H1 (cell line): ENCODE measurements around the gene ANKRD6. TPM values are rescaled to one million over a fixed set of nuclear protein-coding genes. Genes with fewer than 3 reads are reported as not detected.

ENCODE experiments used
- CTCF ChIA-PET: fragments of 300-600 bp; sonication (Branson Sonifier 250); formaldehyde crosslinking; loops from one replicate; lab custom pipeline; 2021; ENCODE audit not compliant: partially characterized antibody; lab: Charles Lee
- POLR2A ChIA-PET: fragments of 300-600 bp; sonication (Branson Sonifier 250); formaldehyde crosslinking; loops from one replicate; lab custom pipeline; 2021; ENCODE audit warnings: inconsistent platforms; ENCODE audit not compliant: partially characterized antibody; lab: Charles Lee
- DNase-seq, 2 experiments: peaks; one replicate each; pipeline versions ENCODE4 v3.0.0 to v3.0.0-alpha.2; 2010 to 2022; ENCODE audit warnings: low spot score in 2 of 2, low read depth in 1 of 2, mixed read lengths in 1 of 2
- FAIRE-seq: peaks from 2 replicates; lab custom pipeline; 2011; peaks lifted over from hg19 to GRCh38; lab: Jason Lieb, UNC
- H2AFZ ChIP-seq: 2 replicates; pipeline ENCODE4 v1.8.1; 2012; ENCODE audit warnings: low read length, inconsistent platforms
- H2AK5ac ChIP-seq: 2 replicates; pipeline ENCODE4 v1.6.1; 2013; ENCODE audit warnings: low read depth, low read length
- H2BK120ac ChIP-seq: replicated peaks from 2 replicates; pipeline ENCODE3; 2013; ENCODE audit warnings: low read depth, low read length, inconsistent platforms
- H2BK12ac ChIP-seq: 2 replicates; pipeline ENCODE4 v1.6.1; 2013; ENCODE audit warnings: low read depth, low read length
- H2BK15ac ChIP-seq: 2 replicates; pipeline ENCODE4 v1.6.1; 2013; ENCODE audit warnings: low read length
- H2BK20ac ChIP-seq: 2 replicates; pipeline ENCODE4 v1.6.1; 2013; ENCODE audit warnings: low read length
- H2BK5ac ChIP-seq: 2 replicates; pipeline ENCODE4 v1.6.1; 2013; ENCODE audit warnings: low read depth, low read length
- H3K14ac ChIP-seq: 2 replicates; pipeline ENCODE4 v1.6.1; 2013; ENCODE audit warnings: inconsistent platforms; ENCODE audit not compliant: insufficient read length
- H3K18ac ChIP-seq: 2 replicates; pipeline ENCODE4 v1.6.1; 2013; ENCODE audit warnings: low read length; ENCODE audit errors: extremely low read depth
- H3K23ac ChIP-seq: 2 replicates; pipeline ENCODE4 v1.6.1; 2013; ENCODE audit warnings: inconsistent platforms; ENCODE audit not compliant: insufficient read length
- H3K23me2 ChIP-seq: 2 replicates; pipeline ENCODE4 v1.6.1; 2013; ENCODE audit warnings: low read depth, low read length
- H3K27ac ChIP-seq: 2 replicates; pipeline ENCODE4 v1.6.1; 2011; ENCODE audit warnings: low read depth, low read length, inconsistent platforms
- H3K27me3 ChIP-seq, 4 experiments: replicated peaks in 1 of 4; 1 replicate in 1 of 4; 2 replicates in 3 of 4; pipeline versions ENCODE4 v1.6.1 to v1.8.1; 2011 to 2013; ENCODE audit warnings: low read length in 3 of 4, mild to moderate bottlenecking in 3 of 4, inconsistent platforms in 2 of 4, mixed read lengths in 2 of 4, moderate library complexity in 1 of 4; ENCODE audit not compliant: control insufficient read depth in 3 of 4, insufficient read depth in 3 of 4; ENCODE audit errors: extremely low read depth in 1 of 4
- H3K36me3 ChIP-seq, 4 experiments: 2 replicates each; pipeline versions ENCODE4 v1.6.1 to v1.8.1; 2011 to 2013; ENCODE audit warnings: mild to moderate bottlenecking in 4 of 4, low read length in 3 of 4, moderate library complexity in 2 of 4, control low read depth in 1 of 4, inconsistent platforms in 1 of 4; ENCODE audit not compliant: insufficient read depth in 4 of 4, control insufficient read depth in 2 of 4
- H3K4ac ChIP-seq: replicated peaks from 2 replicates; pipeline ENCODE3; 2013; ENCODE audit warnings: low read length, low read depth, mixed read lengths, inconsistent platforms; ENCODE audit not compliant: insufficient read length
- H3K4me1 ChIP-seq, 4 experiments: replicated peaks in 1 of 4; 1 replicate in 1 of 4; 2 replicates in 3 of 4; pipeline versions ENCODE4 v1.6.1 to v1.8.1; 2011 to 2013; ENCODE audit warnings: low read length in 3 of 4, inconsistent platforms in 2 of 4, mixed read lengths in 1 of 4; ENCODE audit not compliant: insufficient read depth in 4 of 4, control insufficient read depth in 3 of 4
- H3K4me2 ChIP-seq, 2 experiments: 2 replicates each; pipeline versions ENCODE4 v1.6.1 to v1.8.1; 2011 to 2013; ENCODE audit warnings: low read depth in 2 of 2, low read length in 2 of 2, control low read depth in 1 of 2, inconsistent platforms in 1 of 2, mild to moderate bottlenecking in 1 of 2; ENCODE audit not compliant: insufficient read depth in 1 of 2
- H3K4me3 ChIP-seq, 4 experiments: fragments of 200-600, 300-600 bp in 1 of 4; sonication (generic), shearing (Covaris generic), sonication (Bioruptor Twin) in 1 of 4; 2 replicates each; pipeline versions ENCODE4 v1.5.1 to v1.8.1; 2011 to 2016; ENCODE audit warnings: low read length in 4 of 4, low read depth in 3 of 4, control low read depth in 2 of 4, inconsistent platforms in 2 of 4, mild to moderate bottlenecking in 2 of 4, mixed read lengths in 1 of 4, moderate library complexity in 1 of 4; ENCODE audit not compliant: insufficient read depth in 2 of 4; ENCODE audit errors: extremely low read depth in 1 of 4
- H3K56ac ChIP-seq: replicated peaks from 2 replicates; pipeline ENCODE3; 2013; ENCODE audit warnings: low read depth, mild to moderate bottlenecking, mixed read lengths, low read length, inconsistent platforms; ENCODE audit not compliant: insufficient read length
- H3K79me1 ChIP-seq: 2 replicates; pipeline ENCODE4 v1.6.1; 2013; ENCODE audit warnings: low read depth, low read length, control low read depth
- H3K79me2 ChIP-seq, 2 experiments: 2 replicates each; pipeline versions ENCODE4 v1.6.1 to v1.8.1; 2012 to 2013; ENCODE audit warnings: low read length in 2 of 2, mild to moderate bottlenecking in 2 of 2, inconsistent platforms in 1 of 2; ENCODE audit not compliant: insufficient read depth in 2 of 2, control insufficient read depth in 1 of 2
- H3K9ac ChIP-seq, 4 experiments: replicated peaks in 1 of 4; 1 replicate in 1 of 4; 2 replicates in 3 of 4; pipeline versions ENCODE4 v1.6.1 to v1.8.1; 2011 to 2013; ENCODE audit warnings: low read depth in 3 of 4, low read length in 3 of 4, control low read depth in 2 of 4, mild to moderate bottlenecking in 2 of 4, moderate library complexity in 2 of 4, inconsistent platforms in 1 of 4; ENCODE audit errors: extremely low read depth in 1 of 4
- H3K9me3 ChIP-seq, 2 experiments: 2 replicates each; pipeline versions ENCODE4 v1.6.1 to v1.8.1; 2012 to 2013; ENCODE audit warnings: mild to moderate bottlenecking in 2 of 2, moderate library complexity in 2 of 2, control low read depth in 1 of 2, inconsistent platforms in 1 of 2, low read depth in 1 of 2, low read length in 1 of 2, mixed read lengths in 1 of 2; ENCODE audit not compliant: insufficient read depth in 2 of 2
- H4K20me1 ChIP-seq, 2 experiments: replicated peaks in 1 of 2; 2 replicates each; pipeline versions ENCODE3 to v1.8.1; 2011 to 2013; ENCODE audit warnings: inconsistent platforms in 2 of 2, low read length in 2 of 2, mild to moderate bottlenecking in 1 of 2; ENCODE audit not compliant: insufficient read depth in 2 of 2, control insufficient read depth in 1 of 2
- H4K5ac ChIP-seq: 2 replicates; pipeline ENCODE4 v1.6.1; 2013; ENCODE audit warnings: low read length, low read depth, mixed read lengths, inconsistent platforms; ENCODE audit not compliant: insufficient read length
- H4K8ac ChIP-seq: 2 replicates; pipeline ENCODE4 v1.8.0; 2013; ENCODE audit warnings: mild to moderate bottlenecking, moderate library complexity, low read length, inconsistent platforms; ENCODE audit not compliant: insufficient read depth; ENCODE audit errors: extremely low read depth
- H4K91ac ChIP-seq: replicated peaks from 2 replicates; pipeline ENCODE3; 2013; ENCODE audit warnings: low read length, mixed read lengths, inconsistent platforms; ENCODE audit not compliant: insufficient read length
- BACH1 ChIP-seq: IDR thresholded peaks from 2 replicates; pipeline ENCODE4 v1.6.1; 2012; ENCODE audit warnings: low read length, improper control_type of control experiment
- CBX8 ChIP-seq: fragments of 300-800, 300-1000 bp; sonication (generic); IDR thresholded peaks from 2 replicates; pipeline ENCODE4 v1.7.1; 2016; ENCODE audit warnings: low read depth, low read length, borderline replicate concordance
- CEBPB ChIP-seq: IDR thresholded peaks from 2 replicates; pipeline ENCODE4 v1.6.1; 2012; ENCODE audit warnings: low read depth, low read length
- CHD2 ChIP-seq: IDR thresholded peaks from 2 replicates; pipeline ENCODE4 v1.6.1; 2012; ENCODE audit warnings: low read length, improper control_type of control experiment
- JUND ChIP-seq: IDR thresholded peaks from 2 replicates; pipeline ENCODE4 v1.6.1; 2011; ENCODE audit warnings: mild to moderate bottlenecking, improper control_type of control experiment, low read length
- POLR2AphosphoS5 ChIP-seq: IDR thresholded peaks from 2 replicates; pipeline ENCODE4 v1.6.1; 2011; ENCODE audit warnings: low read depth, low read length
- RAD21 ChIP-seq, 2 experiments: IDR thresholded peaks in 1 of 2; conservative IDR thresholded peaks in 1 of 2; 2 replicates each; pipeline ENCODE4 v1.6.1; 2011; ENCODE audit warnings: low read depth in 2 of 2, low read length in 2 of 2, improper control_type of control experiment in 1 of 2, inconsistent platforms in 1 of 2, mild to moderate bottlenecking in 1 of 2, moderate library complexity in 1 of 2
- SAP30 ChIP-seq: fragments of 300-600 bp; sonication (generic); IDR thresholded peaks from 2 replicates; pipeline ENCODE4 v1.7.1; 2012; ENCODE audit warnings: low read length, moderate library complexity, mild to moderate bottlenecking, inconsistent platforms; ENCODE audit not compliant: insufficient read depth, insufficient replicate concordance
- SP1 ChIP-seq: IDR thresholded peaks from 2 replicates; pipeline ENCODE4 v1.6.1; 2011; ENCODE audit warnings: low read depth, low read length
- TAF7 ChIP-seq: optimal IDR thresholded peaks from 2 replicates; pipeline ENCODE3; 2011; ENCODE audit warnings: low read depth, mild to moderate bottlenecking, inconsistent platforms, low read length, moderate library complexity, borderline replicate concordance
- TBP ChIP-seq: IDR thresholded peaks from 2 replicates; pipeline ENCODE4 v1.6.1; 2011; ENCODE audit warnings: low read depth, low read length, improper control_type of control experiment
- ZNF274 ChIP-seq: IDR thresholded peaks from 2 replicates; pipeline ENCODE4 v1.7.0; 2012; ENCODE audit warnings: low read length, borderline replicate concordance; ENCODE audit errors: extremely low read depth
- WGBS, 2 experiments: shearing (Covaris generic) in 1 of 2; methylation state at CpG; one replicate each; pipeline versions ENCODE4 v1.1.6 to v1.1.7; 2013 to 2015; ENCODE audit warnings: low lambda C conversion rate in 2 of 2, mixed read lengths in 2 of 2, inconsistent platforms in 1 of 2, low coverage in 1 of 2, missing lambda C conversion rate in 1 of 2; ENCODE audit not compliant: insufficient replicate concordance in 2 of 2, insufficient coverage in 1 of 2, insufficient read length in 1 of 2; ENCODE audit errors: extremely low coverage in 1 of 2, missing lambda C conversion rate in 1 of 2; 5-methylcytosine and 5-hydroxymethylcytosine counted together
- polyA plus RNA-seq, 7 experiments: library from polyadenylated mRNA; depleted of rRNA in 3 of 7; stranded (reverse) in 5 of 7; unstranded in 2 of 7; fragments of >200 nt in 5 of 7; fragments of 200-250 nt in 2 of 7; gene quantifications; 1 replicate in 5 of 7; 2 replicates in 1 of 7; 4 replicates in 1 of 7; pipeline versions ENCODE4 v1.2.1 to v1.2.3, GENCODE V29; 2011 to 2013; ENCODE audit warnings: missing spikeins in 2 of 7, mixed read lengths in 2 of 7
- total RNA-seq: library from RNA; stranded (reverse); fragmentation: NEBNext Ultra II Directional; extraction: Animal tissue kit (Norgen Biotek cat#: 25700); gene quantifications from 2 replicates; pipeline ENCODE4 v1.2.1, GENCODE V29; 2021

Gene ANKRD6
- total and polyA plus RNA-seq, 2 of the 8 experiments (the other 6 are each of a cell fraction or from before 2014, with no cell fraction given): 5.9 to 12.8 TPM

- CTCF ChIA-PET: interaction anchor here (0.6 to 2.3 kb wide), 12 partner anchors 10 to 339 kb away, joined by 3 to 7 read pairs (median 4); partner anchors contain the start of gene ANKRD6
- TF ChIP-seq SAP30 (no peak), TAF7 (no peak), CHD2 (no peak), SP1 (no peak), POLR2AphosphoS5 (no peak), BACH1 (no peak), CEBPB (no peak), JUND (no peak), RAD21 (IDR thresholded peaks at IDR 0.05 in 1 of 2, conservative IDR thresholded peaks at IDR 0.05 in 1 of 2; ENCODE audit: low read depth in 2 of 2, low read length in 2 of 2) (no peak), TBP (no peak), CBX8 (no peak), ZNF274 (no peak)
- no peak overlapping the region for H3K14ac ChIP-seq
Measured at GRCh38 chr6:89582669-89583325, 149.8 kb downstream of the ANKRD6 start.

More at GRCh38 chr6:89582669-89583325, 149.8 kb downstream of the ANKRD6 start:
- Histone ChIP-seq H3K23me2 (no peaks in the 10 kb centered on the region), H2BK120ac (no peak overlapping the region), H4K20me1 (no peaks in the 10 kb centered on the region), H3K4me3 (no peak overlapping the region), H3K79me2 (no peaks in the 10 kb centered on the region), H2AFZ (no peak overlapping the region), H2BK15ac (no peak overlapping the region), H3K56ac (no peak overlapping the region), H2BK20ac (no peak overlapping the region), H3K9me3 (no peaks in the 10 kb centered on the region), H3K4me1 (peaks cover 0 to 3% (median 1%) of the 10 kb centered on the region in 4 experiments; a peak in 1 of 7 replicates), H2BK12ac (no peak overlapping the region), H3K27me3 (no peaks in the 10 kb centered on the region), H3K4ac (no peak overlapping the region), H2BK5ac (no peak overlapping the region), H4K8ac (no peak overlapping the region), H3K23ac (no peak overlapping the region), H3K79me1 (no peaks in the 10 kb centered on the region), H4K91ac (no peak overlapping the region), H4K5ac (no peak overlapping the region), H3K4me2 (no peak overlapping the region), H2AK5ac (no peak overlapping the region), H3K27ac (no peak overlapping the region), H3K36me3 (no peaks in the 10 kb centered on the region), H3K9ac (peak overlapping the region in 1 of 4 experiments; percentile 2; a peak in 2 of 7 replicates), H3K18ac (no peak overlapping the region)
- FAIRE-seq: no peak
- 86% methylated on average over 4 of the region's 4 CpGs; no CpG with 5 or more reads in 1 of the 2 experiments for WGBS, 2 experiments
- POLR2A ChIA-PET: no interaction called here
- no peak for DNase-seq
